Stimulated activated CD8-positive, alpha-beta memory T cell treated with anti-CD3 and anti-CD28 coated beads, Interleukin-2, amount 100 ng/mL, for 1 hour (primary cell): Measurements from ENCODE around the gene CX3CL1.
"Not testable (repeated sequence)": the region's sequence is repeated elsewhere in the genome, so short reads cannot be mapped to it uniquely, and the experiment has no call there.

Experiments
- DNase-seq, 2 donors: peaks; one replicate each; pipeline ENCODE4 v3.0.0-alpha.2; 2020; ENCODE audit warnings: low read depth in 2 of 2

The CX3CL1 gene

GRCh38 chr16:57382535-57383275, 10.4 kb downstream of the CX3CL1 start:
- DNase-seq: no peak

GRCh38 chr16:57383276-57384247, 11.3 kb downstream of the CX3CL1 start:
- DNase-seq: no peak

- no peak for DNase-seq
These were observed 12.2 kb downstream of the CX3CL1 start for GRCh38 chr16:57384248-57385070.

GRCh38 chr16:57385083-57385482, 12.8 kb downstream of the CX3CL1 start:
- no peak for DNase-seq

DNA sequence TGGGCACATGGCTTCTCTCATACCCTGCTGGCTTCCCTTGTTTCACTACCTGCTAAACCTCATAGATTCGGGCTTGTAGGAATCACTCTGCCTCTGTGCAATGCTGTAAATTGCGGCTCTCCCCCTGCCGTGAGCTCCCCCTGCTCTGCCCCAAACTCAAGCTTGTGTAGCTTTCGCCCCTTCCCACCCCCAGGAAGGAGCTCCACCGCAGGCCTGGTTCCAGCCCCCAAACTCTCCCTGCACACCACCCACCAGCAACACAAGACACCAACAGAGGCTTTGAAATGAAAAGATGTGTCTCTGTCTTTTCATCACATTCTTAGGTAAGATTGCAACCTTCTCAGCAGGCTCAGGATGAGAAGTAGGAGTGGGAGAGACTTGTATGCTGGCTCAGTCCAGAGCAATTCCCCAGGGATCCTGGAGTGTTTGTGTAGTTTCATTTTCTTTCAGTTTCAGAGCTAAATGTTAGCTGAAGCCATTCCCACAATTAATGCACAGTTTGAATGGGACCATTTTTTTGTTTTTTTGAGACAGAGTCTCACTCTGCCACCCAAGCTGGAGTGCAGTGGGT, 14.2 kb downstream of the CX3CL1 start:
- no peak for DNase-seq

DNA sequence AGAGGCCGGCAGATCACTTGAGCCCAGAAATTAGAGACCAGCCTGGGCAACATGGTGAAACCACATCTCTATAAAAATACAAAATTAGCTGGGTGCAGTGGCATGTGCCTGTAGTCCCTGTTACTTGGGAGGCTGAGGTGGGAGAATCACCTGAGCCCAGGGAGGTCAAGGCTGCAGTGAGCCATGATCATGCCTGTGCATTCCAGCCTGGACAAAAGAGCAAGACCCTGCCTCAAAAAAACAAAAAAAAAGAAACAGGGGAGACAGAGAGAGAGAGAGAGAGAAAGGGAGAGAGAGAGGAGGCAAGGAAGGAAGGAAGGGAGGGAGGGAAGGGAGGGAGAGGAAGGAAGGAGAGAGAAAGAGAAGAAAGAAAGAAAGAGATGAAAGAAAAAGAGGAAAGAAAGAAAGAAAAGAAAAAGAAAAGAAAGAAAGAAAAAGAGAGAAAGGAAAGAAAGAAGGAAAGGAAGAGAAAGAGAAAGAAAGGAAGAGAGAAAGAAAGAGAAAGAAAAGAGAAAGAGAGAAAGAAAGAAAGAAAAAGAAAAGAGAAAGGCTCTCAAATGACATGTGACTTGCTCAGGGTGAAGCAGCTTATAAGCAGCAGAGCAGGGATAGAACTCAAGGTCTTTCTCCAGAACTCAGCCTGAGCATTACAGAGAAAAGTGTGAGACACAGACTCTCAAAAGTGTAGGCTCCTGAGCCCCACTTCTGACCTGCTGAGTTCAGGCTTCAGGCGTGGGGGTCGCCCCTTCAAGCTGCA, 15.5 kb downstream of the CX3CL1 start:
- no peak for DNase-seq

GRCh38 chr16:57388359-57389086, 16.2 kb downstream of the CX3CL1 start:
- no peak for DNase-seq

DNA sequence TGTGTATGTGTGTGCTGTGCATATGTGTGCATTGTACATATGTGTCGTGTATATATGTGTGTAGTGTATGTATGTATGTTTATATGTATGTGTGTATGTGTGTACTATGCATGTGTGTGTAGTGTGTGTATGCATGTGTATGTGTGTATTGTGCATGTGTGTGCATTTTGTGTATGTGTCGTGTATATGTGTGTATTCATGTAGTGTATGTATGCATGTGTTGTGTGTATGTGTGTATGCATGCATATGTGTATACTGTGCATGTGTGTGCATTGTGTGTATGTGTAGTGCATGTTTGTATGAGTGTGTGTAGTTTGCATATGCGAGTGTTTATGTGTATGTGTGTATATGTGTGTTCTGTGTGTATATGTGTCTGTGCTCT, 16.8 kb downstream of the CX3CL1 start:
- DNase-seq: no peak

GRCh38 chr16:57390636-57391295, 18.5 kb downstream of the CX3CL1 start:
- DNase-seq: no peak

- DNase-seq: no peak
These were observed 19.0 kb downstream of the CX3CL1 start for GRCh38 chr16:57391300-57391699.

DNA sequence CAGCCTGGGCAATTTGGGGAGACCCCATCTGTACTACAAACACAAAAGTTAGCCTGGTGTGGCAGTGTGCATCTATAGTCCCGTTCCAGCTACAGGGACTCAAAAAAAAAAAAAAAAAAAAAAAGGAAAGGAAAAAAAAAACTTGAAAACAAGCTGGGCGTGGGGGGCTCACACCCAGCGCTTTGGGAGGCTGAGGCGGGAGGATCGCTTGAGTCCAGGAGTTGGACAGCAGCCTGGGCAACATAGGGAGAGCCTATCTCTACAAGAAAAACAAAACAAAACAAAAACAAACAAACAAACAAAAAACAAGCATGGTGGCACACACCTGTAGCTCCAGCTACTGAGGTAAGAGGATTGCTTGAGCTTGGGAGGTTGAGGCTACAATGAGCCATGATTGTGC, 19.4 kb downstream of the CX3CL1 start:
- no peak for DNase-seq

DNA sequence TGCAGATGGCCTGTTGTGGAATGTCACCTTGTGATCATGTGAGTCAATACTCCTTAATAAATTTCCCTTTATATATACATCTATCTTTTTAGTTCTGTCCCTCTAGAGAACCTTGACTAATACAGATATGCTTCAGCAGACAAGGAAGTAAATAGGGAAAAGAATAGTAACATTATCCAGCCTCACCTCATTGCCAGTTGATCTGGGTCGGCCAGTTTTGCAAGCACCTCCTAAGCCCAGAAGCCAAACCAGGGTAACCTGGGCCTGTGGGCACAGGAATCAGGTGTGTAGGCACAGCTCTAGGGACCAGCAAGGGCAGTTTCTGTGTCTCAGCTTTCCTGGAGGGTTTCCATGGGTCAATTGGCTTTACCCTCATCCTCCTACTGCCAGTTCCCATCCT, 20.4 kb downstream of the CX3CL1 start:
- no peak for DNase-seq

DNA sequence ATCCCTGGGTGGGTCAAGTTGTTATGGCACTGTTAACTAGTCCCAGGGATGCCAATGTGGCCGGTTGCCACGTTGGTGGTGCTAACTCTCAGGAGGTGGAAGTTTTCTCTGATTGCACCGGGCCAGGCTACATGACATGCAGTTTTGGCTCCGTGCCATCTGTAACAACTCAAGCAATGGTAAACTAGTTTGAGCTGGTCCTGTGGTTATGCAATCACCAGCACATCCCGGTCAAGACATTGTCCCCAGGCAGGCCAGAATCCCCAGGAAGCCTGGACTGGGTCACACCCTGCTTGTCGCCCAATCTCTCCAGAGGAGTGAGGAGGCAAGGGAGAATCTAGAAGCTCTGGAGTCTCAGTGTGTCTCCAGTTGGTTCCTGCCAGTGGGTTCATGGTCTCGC, 22.2 kb downstream of the CX3CL1 start:
- DNase-seq: no peak

DNA sequence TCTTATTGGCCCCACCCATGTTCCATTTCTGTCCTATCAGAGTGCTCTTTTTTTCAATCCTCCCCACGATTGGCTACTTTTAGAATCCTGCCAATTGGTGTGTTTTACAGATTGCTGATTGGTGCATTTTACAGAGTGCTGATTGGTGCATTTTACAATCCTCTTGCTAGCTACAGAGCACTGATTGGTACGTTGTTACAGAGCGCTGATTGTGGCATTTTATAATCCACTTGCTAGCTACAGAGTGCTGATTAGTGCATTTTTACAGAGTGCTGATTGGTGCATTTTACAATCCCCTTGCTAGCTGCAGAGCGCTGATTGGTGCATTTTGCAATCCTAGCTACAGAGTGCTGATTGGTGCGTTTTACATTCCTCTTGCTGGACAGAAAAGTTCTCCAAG, 22.7 kb downstream of the CX3CL1 start:
- DNase-seq: no peak

- DNase-seq: no peak
These were observed 24.5 kb downstream of the CX3CL1 start for GRCh38 chr16:57396786-57397185.

DNA sequence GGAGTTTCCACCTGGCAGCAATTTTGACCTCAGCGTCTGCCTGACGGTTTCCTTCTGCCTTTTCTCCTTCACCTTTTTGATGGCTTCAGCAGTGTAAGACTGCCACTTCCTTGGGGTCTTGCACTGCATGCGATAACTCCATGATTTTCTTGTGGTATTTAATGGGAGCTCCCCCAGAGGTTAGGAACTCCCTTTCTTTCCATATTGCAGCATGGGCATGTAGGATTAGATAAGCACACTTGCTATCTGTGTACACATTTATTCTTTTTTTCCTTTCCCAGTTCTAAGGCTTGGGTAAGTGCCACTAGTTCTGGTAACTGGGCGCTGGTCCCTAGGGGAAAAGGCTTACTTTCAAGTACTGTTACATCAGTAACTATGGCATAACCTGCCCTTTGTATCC, 25.2 kb downstream of the CX3CL1 start:
- DNase-seq: not testable (repeated sequence)

DNA sequence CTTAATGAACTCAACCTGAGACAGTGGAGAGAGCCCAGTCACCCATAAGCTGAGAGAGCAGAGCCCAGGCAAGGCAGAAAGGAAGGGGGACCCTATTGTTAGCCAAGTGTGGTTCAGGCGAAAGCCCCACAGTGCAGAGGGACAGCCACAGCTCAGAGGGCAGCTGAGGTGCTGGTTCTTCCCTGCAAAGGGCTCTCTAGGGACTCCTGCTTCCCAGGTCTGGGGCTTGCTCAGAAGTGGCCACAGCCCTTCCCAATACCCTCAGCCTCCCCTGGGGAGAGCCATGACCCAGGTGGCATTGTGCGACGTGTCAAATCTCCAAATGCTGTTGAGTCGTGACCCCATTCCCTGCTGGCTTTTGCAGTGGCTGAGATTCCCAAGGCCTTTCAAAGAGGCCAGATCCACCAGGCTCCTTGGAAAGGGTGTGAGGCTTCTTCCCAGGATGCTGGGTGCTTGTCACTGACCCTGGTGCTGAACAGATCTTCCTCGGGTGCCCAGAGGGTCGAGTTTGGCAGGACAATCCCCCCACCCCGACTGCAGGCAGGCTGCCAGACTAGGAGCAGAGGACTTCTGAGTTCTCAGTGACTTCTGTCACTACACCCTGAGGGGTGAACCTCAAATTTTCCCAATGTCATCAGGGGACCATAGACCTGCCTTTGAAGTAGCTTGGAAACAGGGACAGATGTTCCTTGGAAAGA, 29.8 kb downstream of the CX3CL1 start:
- DNase-seq: no peak

DNA sequence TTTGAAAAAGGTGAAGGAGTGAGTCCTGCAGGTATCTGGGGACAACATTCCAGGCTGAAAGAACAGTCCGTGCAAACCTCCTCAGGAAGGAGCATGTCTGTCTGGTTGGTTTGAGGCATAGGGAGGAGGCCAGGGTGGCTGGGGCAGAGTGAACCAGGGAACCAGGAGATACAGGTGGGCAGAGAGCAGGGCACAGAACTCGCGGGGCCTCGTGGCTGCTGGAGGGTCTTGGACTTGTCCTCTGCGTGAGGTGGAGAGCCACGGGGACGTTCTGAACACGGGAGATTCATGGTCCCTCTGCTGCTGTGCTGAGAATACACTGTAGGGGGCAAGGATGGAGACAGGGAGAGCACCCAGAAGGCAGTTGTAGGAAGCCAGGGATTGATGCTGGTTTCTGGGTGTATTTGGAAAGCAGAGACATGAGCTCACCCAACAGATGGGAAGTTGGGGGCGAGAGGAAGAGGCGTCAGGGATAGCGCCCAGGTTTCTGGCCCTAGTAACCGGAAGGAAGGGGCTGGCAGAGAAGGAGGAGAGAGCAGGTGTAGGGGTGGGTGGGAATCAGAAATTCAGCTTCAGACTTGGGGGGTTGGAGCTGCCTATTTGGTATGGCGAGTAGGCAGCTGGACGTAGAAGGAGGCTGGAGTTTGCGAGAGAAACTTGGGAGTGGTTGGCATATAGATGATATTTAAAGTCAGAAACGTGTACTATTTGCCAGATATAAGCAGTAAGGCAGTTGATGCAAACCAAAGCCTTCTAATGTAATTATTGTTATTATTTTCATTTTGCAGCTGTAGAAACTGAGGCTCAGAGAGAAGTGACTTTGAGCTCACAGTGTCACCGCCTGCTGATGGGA, 31.9 kb downstream of the CX3CL1 start, which contains the start of gene CCL17:
Gene CCL17 (plus strand): TSS at position 803 of the 853 bp plus-strand sequence. CDS start 9,166 bp downstream, outside the sequence.
- no peak for DNase-seq
